Naive B cell (primary cell): Measurements from ENCODE around the gene ABCA6. TPM values are rescaled to one million over a fixed set of nuclear protein-coding genes. Genes with fewer than 3 reads are reported as not detected.

Experiments
- ATAC-seq, 2 donors: fragments of 150-1000 bp; cut with Tn5 transposase; 2 replicates each; pipeline ENCODE4 v1.10.0; 2021; ENCODE audit warnings: low read depth in 2 of 2, mild to moderate bottlenecking in 2 of 2, moderate library complexity in 2 of 2
- DNase-seq: peaks from one replicate; pipeline ENCODE4 v3.0.0; 2022
- H3K27ac Mint-ChIP-seq, 6 donors: one replicate each; pipeline ENCODE4 v1.8.0; 2020 to 2022; ENCODE audit warnings: mild to moderate bottlenecking in 6 of 6, mixed read lengths in 6 of 6, moderate library complexity in 5 of 6, inconsistent platforms in 2 of 6
- H3K27me3 Mint-ChIP-seq, 3 donors: one replicate each; pipeline ENCODE4 v1.8.0; 2021 to 2022; ENCODE audit warnings: mixed read lengths in 3 of 3, mild to moderate bottlenecking in 1 of 3
- H3K36me3 Mint-ChIP-seq, 2 donors: one replicate each; pipeline ENCODE4 v1.8.0; 2020 to 2022; ENCODE audit warnings: mixed read lengths in 2 of 2, inconsistent platforms in 1 of 2, mild to moderate bottlenecking in 1 of 2
- H3K4me1 Mint-ChIP-seq, 3 donors: one replicate each; pipeline ENCODE4 v1.8.0; 2020 to 2022; ENCODE audit warnings: mixed read lengths in 3 of 3, inconsistent platforms in 1 of 3, mild to moderate bottlenecking in 1 of 3, moderate library complexity in 1 of 3
- H3K4me3 Mint-ChIP-seq, 8 donors: one replicate each; pipeline ENCODE4 v1.8.0; 2020 to 2022; ENCODE audit warnings: mild to moderate bottlenecking in 8 of 8, mixed read lengths in 8 of 8, moderate library complexity in 8 of 8, inconsistent platforms in 2 of 8
- H3K9me3 Mint-ChIP-seq, 7 donors: one replicate each; pipeline ENCODE4 v1.8.0; 2020 to 2022; ENCODE audit warnings: mixed read lengths in 7 of 7, mild to moderate bottlenecking in 5 of 7, inconsistent platforms in 2 of 7, moderate library complexity in 1 of 7
- polyA plus RNA-seq, 6 donors: library from polyadenylated mRNA; unstranded; fragments of 300-500 nt; fragmentation: Illumina TruSeq; gene quantifications; one replicate each; pipeline ENCODE4 v1.2.3, GENCODE V29; 2021; ENCODE audit warnings: low read depth in 6 of 6

ABCA6 gene
- polyA plus RNA-seq, 6 donors from 2014 or later: 0.09 to 0.16 (median 0.13) TPM; not detected in 3

DNA sequence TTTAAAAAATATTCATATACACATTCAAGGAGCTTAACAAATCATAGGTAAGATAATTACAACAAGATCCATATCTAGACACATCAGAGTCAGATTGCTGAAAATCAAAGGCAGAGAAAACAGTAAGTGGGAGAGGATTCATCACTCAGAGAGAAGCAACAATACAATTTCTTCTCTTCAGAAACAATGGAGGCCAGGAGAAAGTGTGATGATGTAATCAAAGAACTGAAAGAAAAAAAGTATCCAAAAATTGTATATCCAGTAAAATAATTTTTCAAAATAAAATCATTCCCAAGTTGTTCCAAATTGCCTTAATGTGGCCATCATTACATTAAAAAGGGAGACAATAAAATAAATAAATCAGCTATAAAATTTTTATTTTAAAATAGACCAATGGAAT, 17.7 kb upstream of the ABCA6 start:
- Mint-ChIP-seq H3K36me3 (no peaks in the 10 kb centered on the region), H3K9me3 (peaks cover 0 to 2% (median 0%) of the 10 kb centered on the region in 7 donors), H3K27ac (peak overlapping the region in 1 of 6 donors; percentile 46)

GRCh38 chr17:69154267-69154666, 12.6 kb upstream of the ABCA6 start:
- peaks cover 0 to 2% (median 0%) of the 10 kb centered on the region in 7 donors for H3K9me3 Mint-ChIP-seq
- H3K4me3 Mint-ChIP-seq: peak overlapping the region in 1 of 8 donors; percentile 2
- no peaks in the 10 kb centered on the region for H3K27me3 Mint-ChIP-seq
- no peak for DNase-seq
- H3K36me3 Mint-ChIP-seq: no peaks in the 10 kb centered on the region
- no peak overlapping the region for H3K27ac Mint-ChIP-seq
- H3K4me1 Mint-ChIP-seq: no peaks in the 10 kb centered on the region
- ATAC-seq: no peak

More for the DNA sequence above, 17.7 kb upstream of the ABCA6 start:
- DNase-seq (no peak), ATAC-seq (no peak)
- no peak overlapping the region for H3K4me3 Mint-ChIP-seq
- no peaks in the 10 kb centered on the region for H3K4me1 Mint-ChIP-seq
- H3K27me3 Mint-ChIP-seq: no peaks in the 10 kb centered on the region

DNA sequence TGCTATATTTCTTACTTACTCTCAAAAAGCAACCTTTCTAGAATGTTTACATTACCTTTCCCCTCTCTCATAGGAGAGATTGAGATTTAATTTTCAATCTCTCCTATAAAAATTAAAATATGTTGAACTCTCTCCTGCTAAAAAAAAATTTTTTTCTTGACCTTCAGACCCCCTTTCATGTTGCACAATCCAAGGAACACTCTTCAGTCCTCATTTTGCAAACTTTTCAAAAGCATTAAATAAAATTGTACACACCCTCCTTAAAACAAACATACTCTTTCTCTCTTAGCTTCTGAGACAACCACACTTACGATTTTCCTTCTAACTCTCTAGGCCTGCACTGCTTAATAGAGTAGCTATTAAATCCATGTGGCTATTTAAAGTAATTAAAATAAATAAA, 8.6 kb upstream of the ABCA6 start:
- Mint-ChIP-seq H3K36me3 (no peaks in the 10 kb centered on the region), H3K27me3 (no peaks in the 10 kb centered on the region), H3K4me3 (no peak overlapping the region), H3K4me1 (no peaks in the 10 kb centered on the region), H3K27ac (no peak overlapping the region), H3K9me3 (no peaks in the 10 kb centered on the region)
- DNase-seq (no peak), ATAC-seq (no peak)

GRCh38 chr17:69147460-69147859, 5.8 kb upstream of the ABCA6 start:
- DNase-seq (no peak), ATAC-seq (no peak)
- Mint-ChIP-seq H3K4me1 (peaks cover 0 to 2% (median 0%) of the 10 kb centered on the region in 3 donors), H3K27ac (no peak overlapping the region), H3K9me3 (no peaks in the 10 kb centered on the region), H3K4me3 (no peak overlapping the region), H3K27me3 (no peaks in the 10 kb centered on the region), H3K36me3 (no peaks in the 10 kb centered on the region)

DNA sequence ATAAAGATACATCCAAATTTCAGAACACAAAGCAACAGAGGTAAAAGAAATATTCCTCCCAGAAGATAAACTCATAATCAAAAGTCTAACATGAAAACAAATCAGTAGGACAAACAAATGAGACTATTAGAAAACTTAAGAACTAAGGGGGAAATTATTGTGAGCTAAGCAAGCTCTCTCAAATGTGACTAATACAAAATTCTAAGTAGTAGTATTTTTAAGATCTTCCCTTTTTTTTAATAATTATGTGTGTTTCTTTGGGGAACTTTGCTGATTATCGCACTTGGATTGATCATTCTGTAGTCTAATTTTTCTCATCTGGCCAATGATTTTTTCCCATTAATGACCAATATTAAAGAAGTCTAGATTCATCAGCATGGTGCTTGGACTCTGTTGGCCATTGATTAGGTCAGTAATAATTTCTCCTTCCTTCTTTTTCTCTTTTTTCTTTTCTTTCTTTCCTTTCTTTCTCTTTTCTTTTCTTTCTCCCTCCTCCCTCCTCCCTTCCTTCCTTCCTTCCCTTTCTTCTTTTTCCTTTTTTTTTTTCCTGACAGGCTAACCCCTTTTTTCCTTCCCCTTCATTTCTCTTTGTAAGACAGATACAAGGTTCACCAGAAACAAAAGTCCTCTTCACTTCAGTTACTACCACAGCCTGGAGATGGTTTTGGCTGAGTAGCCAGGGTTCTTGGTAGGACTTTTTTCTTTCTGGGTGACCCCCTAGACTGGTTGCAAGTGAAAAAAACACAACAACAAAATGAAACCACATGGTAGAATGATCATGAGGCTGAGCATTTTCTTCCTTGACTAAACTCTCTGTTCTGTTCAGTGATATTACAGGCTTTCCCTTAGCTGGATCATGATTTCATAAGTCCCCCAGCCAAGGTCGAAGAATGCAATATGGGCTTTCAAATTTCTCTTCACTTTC, 2.9 kb upstream of the ABCA6 start:
- ATAC-seq (no peak), DNase-seq (no peak)
- H3K4me3 Mint-ChIP-seq: no peak overlapping the region
- no peaks in the 10 kb centered on the region for H3K27me3 Mint-ChIP-seq
- peaks cover 0 to 2% (median 0%) of the 10 kb centered on the region in 3 donors for H3K4me1 Mint-ChIP-seq
- H3K9me3 Mint-ChIP-seq: no peaks in the 10 kb centered on the region
- peak overlapping the region in 1 of 6 donors; percentile 34 for H3K27ac Mint-ChIP-seq
- no peaks in the 10 kb centered on the region for H3K36me3 Mint-ChIP-seq

DNA sequence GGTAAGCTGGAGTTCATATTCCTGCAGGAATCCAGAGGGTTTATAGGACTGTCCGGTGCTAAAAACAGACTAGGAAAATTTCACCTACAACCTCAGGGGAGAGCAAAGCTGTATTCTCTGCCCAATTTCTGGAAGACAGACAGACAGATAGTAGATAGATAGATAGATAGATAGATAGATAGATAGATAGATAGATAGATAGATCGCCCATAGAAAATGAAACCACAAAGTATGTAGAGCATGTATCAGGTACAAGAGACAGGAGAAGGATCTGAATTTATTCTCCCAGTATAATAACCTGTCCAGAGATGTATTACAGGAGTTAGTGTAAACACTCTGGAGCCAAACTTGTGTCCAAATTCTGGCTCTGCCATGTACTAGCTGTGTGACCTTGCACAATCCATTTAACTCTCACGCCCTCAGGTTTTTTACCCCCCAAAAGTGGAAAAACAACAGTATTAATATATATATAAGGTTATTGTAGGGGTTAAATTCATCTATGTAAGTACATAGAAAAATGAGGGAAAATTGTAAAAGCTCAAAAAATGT, 2.1 kb upstream of the ABCA6 start:
- Mint-ChIP-seq H3K27ac (no peak overlapping the region), H3K4me1 (peaks cover 0 to 2% (median 0%) of the 10 kb centered on the region in 3 donors), H3K27me3 (no peaks in the 10 kb centered on the region), H3K9me3 (peaks cover 0 to 2% (median 0%) of the 10 kb centered on the region in 7 donors), H3K36me3 (no peaks in the 10 kb centered on the region), H3K4me3 (no peak overlapping the region)
- DNase-seq: no peak
- no peak for ATAC-seq

DNA sequence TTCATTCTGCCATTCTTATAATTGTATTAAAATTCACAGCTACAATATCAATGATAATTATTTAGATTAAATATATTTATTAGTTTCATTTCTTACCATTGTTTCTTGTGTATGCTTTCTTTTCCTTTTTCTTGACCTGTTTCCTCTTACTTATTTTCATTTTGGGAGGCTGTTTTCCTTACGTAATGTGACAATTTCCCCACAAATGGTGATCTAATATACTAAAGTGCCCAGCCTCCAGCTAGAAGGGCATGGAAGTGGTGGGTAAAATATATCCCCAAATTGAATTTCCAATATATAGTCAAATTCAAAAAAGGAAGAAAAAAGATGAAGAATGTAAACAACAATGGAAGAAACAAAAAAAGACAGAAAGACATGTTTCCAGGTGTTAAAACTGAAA, 1.5 kb upstream of the ABCA6 start:
- ATAC-seq (no peak), DNase-seq (no peak)
- Mint-ChIP-seq H3K27me3 (no peaks in the 10 kb centered on the region), H3K27ac (peak overlapping the region in 1 of 6 donors; percentile 57), H3K4me3 (no peak overlapping the region), H3K36me3 (no peaks in the 10 kb centered on the region), H3K4me1 (peaks cover 0 to 2% (median 0%) of the 10 kb centered on the region in 3 donors), H3K9me3 (peaks cover 0 to 2% (median 0%) of the 10 kb centered on the region in 7 donors)

- Mint-ChIP-seq H3K27ac (no peak overlapping the region), H3K27me3 (no peaks in the 10 kb centered on the region), H3K9me3 (peaks cover 0 to 2% (median 0%) of the 10 kb centered on the region in 7 donors), H3K4me3 (no peak overlapping the region), H3K36me3 (peaks cover 0 to 3% of the 10 kb centered on the region in 2 donors), H3K4me1 (peaks cover 0 to 2% (median 0%) of the 10 kb centered on the region in 3 donors)
- DNase-seq: no peak
- no peak for ATAC-seq
Observed at GRCh38 chr17:69142175-69142802, 594 bp upstream of the ABCA6 start.

DNA sequence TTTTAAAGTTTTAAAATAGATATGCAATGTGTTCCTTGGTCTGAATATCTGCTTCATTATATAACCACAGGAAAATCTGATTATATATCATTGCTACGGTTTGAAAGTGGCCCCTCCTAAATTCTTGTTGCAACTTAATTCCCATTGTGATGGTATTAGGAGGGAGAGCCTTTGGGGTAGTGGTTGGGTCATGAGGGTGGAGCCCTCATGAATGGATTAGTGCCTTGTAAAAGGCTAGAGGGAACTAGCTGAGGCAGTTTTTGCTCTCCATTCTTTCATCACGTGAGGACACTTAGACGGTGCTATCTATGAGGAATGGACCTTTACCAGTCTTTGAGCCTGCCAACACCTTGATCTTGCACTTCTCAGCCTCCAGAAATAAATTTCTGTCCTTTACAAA, 7.6 kb downstream of the ABCA6 start:
- ATAC-seq (no peak), DNase-seq (no peak)
- Mint-ChIP-seq H3K36me3 (peaks cover 0 to 6% of the 10 kb centered on the region in 2 donors), H3K4me1 (no peaks in the 10 kb centered on the region), H3K27ac (no peak overlapping the region), H3K4me3 (no peak overlapping the region), H3K9me3 (peaks cover 0 to 4% (median 2%) of the 10 kb centered on the region in 7 donors), H3K27me3 (no peaks in the 10 kb centered on the region)

- no peak for DNase-seq
- Mint-ChIP-seq H3K4me3 (no peak overlapping the region), H3K36me3 (no peaks in the 10 kb centered on the region), H3K4me1 (no peaks in the 10 kb centered on the region), H3K27ac (no peak overlapping the region), H3K9me3 (peaks cover 0 to 4% (median 0%) of the 10 kb centered on the region in 7 donors), H3K27me3 (no peaks in the 10 kb centered on the region)
- ATAC-seq: no peak
Observed at GRCh38 chr17:69130627-69131296, 10.9 kb downstream of the ABCA6 start.

DNA sequence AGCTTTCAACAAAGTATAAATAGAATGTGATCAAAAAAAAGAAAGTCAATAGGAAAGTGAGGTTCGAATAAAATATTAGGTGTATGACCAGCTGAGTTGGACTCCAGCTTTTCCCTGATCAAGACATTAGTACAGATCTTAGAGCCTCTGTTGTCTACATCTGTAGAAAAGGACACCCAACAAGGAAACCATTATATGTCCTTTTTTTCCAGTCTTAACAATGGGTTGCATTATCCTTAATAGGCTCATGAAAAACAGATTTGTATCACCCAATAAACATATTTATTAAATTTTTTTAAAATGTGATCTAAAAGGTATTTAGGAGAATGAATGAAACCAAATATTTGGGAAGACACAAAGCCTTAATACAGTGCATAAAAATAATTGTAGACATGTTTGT, 18.1 kb downstream of the ABCA6 start:
- no peaks in the 10 kb centered on the region for H3K9me3 Mint-ChIP-seq
- ATAC-seq: no peak
- H3K4me3 Mint-ChIP-seq: no peak overlapping the region
- no peak overlapping the region for H3K27ac Mint-ChIP-seq
- DNase-seq: no peak
- H3K36me3 Mint-ChIP-seq: no peaks in the 10 kb centered on the region
- H3K27me3 Mint-ChIP-seq: no peaks in the 10 kb centered on the region
- H3K4me1 Mint-ChIP-seq: peaks cover 2 to 8% (median 4%) of the 10 kb centered on the region in 3 donors

DNA sequence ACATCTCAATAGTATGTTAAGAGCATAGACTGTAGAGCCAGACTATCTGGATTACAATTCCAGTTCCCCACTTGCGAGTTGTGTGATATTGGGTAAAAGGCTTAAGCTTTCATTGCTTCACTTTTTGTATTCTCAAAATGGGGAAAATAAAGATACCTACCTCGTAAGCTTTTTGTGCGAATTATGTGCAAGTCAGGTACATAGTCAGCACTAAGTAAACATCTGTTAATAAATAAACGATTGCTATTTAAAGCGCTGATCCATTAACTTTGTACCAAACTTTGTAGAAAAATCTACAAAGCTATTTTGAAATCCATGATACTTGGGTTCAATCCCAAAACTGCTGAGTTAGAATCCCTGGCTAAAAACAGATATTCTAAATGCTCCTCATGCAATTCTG, 19.6 kb downstream of the ABCA6 start:
- peaks cover 9 to 21% (median 12%) of the 10 kb centered on the region in 3 donors for H3K4me1 Mint-ChIP-seq
- no peaks in the 10 kb centered on the region for H3K9me3 Mint-ChIP-seq
- H3K27ac Mint-ChIP-seq: no peak overlapping the region
- DNase-seq (no peak), ATAC-seq (no peak)
- no peaks in the 10 kb centered on the region for H3K36me3 Mint-ChIP-seq
- H3K27me3 Mint-ChIP-seq: no peaks in the 10 kb centered on the region
- H3K4me3 Mint-ChIP-seq: no peak overlapping the region
